IMR-90 (cell line): ENCODE measurements around the gene PIAS1. TPM values are rescaled to one million over a fixed set of nuclear protein-coding genes. Genes with fewer than 3 reads are reported as not detected.

Experiments
- ATAC-seq: fragments of 200-7000 bp; cut with Tn5 transposase; 2 replicates; pipeline ENCODE4 v1.9.1; 2020; ENCODE audit warnings: low read depth, mild to moderate bottlenecking, moderate library complexity
- BruUV-seq: library from RNA; stranded (reverse); fragments of 400-500 nt; replicated peaks from 2 replicates; lab custom pipeline; 2021; lab: Mats Ljungman, UMichigan
- CTCF ChIA-PET: fragments of 300-600 bp; formaldehyde crosslinking; extraction: SDS; loops from one replicate; lab custom pipeline; 2021; ENCODE audit warnings: antibody characterized with exemption; lab: Yijun Ruan, JAX
- POLR2A ChIA-PET: fragments of 300-600 bp; sonication (Branson Sonifier 250); formaldehyde crosslinking; loops from one replicate; lab custom pipeline; 2022; ENCODE audit warnings: antibody characterized with exemption; ENCODE audit not compliant: unreplicated experiment; lab: Charles Lee
- DNase-seq: peaks from one replicate; pipeline ENCODE4 v3.0.0; 2013
- H2AFZ ChIP-seq: replicated peaks from 2 replicates; pipeline ENCODE3; 2013; ENCODE audit warnings: low read length, mild to moderate bottlenecking; ENCODE audit not compliant: poor library complexity
- H2AK5ac ChIP-seq: 2 replicates; pipeline ENCODE4 v1.6.1; 2013; ENCODE audit warnings: low read depth, low read length, inconsistent platforms
- H2AK9ac ChIP-seq: replicated peaks from 2 replicates; pipeline ENCODE3; 2013; ENCODE audit warnings: mild to moderate bottlenecking, low read depth, low read length, moderate library complexity; ENCODE audit not compliant: poor library complexity
- H2BK120ac ChIP-seq: 2 replicates; pipeline ENCODE4 v1.6.1; 2013; ENCODE audit warnings: low read depth, low read length, inconsistent platforms
- H2BK15ac ChIP-seq: 3 replicates; pipeline ENCODE4 v1.6.1; 2013; ENCODE audit warnings: low read depth, low read length, inconsistent platforms
- H2BK20ac ChIP-seq: 2 replicates; pipeline ENCODE4 v1.6.1; 2013; ENCODE audit warnings: low read depth, mild to moderate bottlenecking, inconsistent platforms, low read length, moderate library complexity
- H2BK5ac ChIP-seq: 2 replicates; pipeline ENCODE4 v1.6.1; 2013; ENCODE audit warnings: mild to moderate bottlenecking, low read depth, low read length, inconsistent platforms; ENCODE audit not compliant: poor library complexity, severe bottlenecking
- H3K14ac ChIP-seq: replicated peaks from 2 replicates; pipeline ENCODE4 v1.6.1; 2013; ENCODE audit warnings: low read depth, low read length, inconsistent platforms
- H3K18ac ChIP-seq: 2 replicates; pipeline ENCODE4 v1.6.1; 2013; ENCODE audit warnings: low read depth, low read length, control low read depth
- H3K23ac ChIP-seq: 2 replicates; pipeline ENCODE4 v1.6.1; 2013; ENCODE audit warnings: low read depth, low read length, inconsistent platforms
- H3K27ac ChIP-seq: 2 replicates; pipeline ENCODE4 v1.5.1; 2013; ENCODE audit warnings: mild to moderate bottlenecking, control low read depth, low read length; ENCODE audit not compliant: insufficient read depth
- H3K27me3 ChIP-seq: 2 replicates; pipeline ENCODE4 v1.6.1; 2013; ENCODE audit warnings: low read length; ENCODE audit not compliant: control insufficient read depth, insufficient read depth
- H3K36me3 ChIP-seq: 2 replicates; pipeline ENCODE4 v1.6.1; 2013; ENCODE audit warnings: low read length, mixed read lengths; ENCODE audit not compliant: control insufficient read depth, insufficient read depth
- H3K4ac ChIP-seq: 2 replicates; pipeline ENCODE4 v1.6.1; 2013; ENCODE audit warnings: low read depth, low read length, inconsistent platforms
- H3K4me1 ChIP-seq: 2 replicates; pipeline ENCODE4 v1.6.1; 2013; ENCODE audit warnings: low read length, mixed read lengths; ENCODE audit not compliant: control insufficient read depth, insufficient read depth
- H3K4me2 ChIP-seq: 2 replicates; pipeline ENCODE4 v1.6.1; 2013; ENCODE audit warnings: low read depth, mild to moderate bottlenecking, control low read depth, low read length, moderate library complexity
- H3K4me3 ChIP-seq: 2 replicates; pipeline ENCODE4 v1.5.1; 2013; ENCODE audit warnings: low read depth, mild to moderate bottlenecking, control low read depth, low read length, moderate library complexity; ENCODE audit not compliant: insufficient read depth
- H3K56ac ChIP-seq: 2 replicates; pipeline ENCODE4 v1.6.1; 2013; ENCODE audit warnings: low read length, inconsistent platforms; ENCODE audit not compliant: insufficient read depth; ENCODE audit errors: extremely low read depth
- H3K79me1 ChIP-seq, 2 experiments: 2 replicates each; pipeline ENCODE4 v1.6.1; 2013; ENCODE audit warnings: low read length in 2 of 2, inconsistent platforms in 1 of 2, low read depth in 1 of 2
- H3K9ac ChIP-seq: 2 replicates; pipeline ENCODE4 v1.6.1; 2013; ENCODE audit warnings: low read depth, low read length, control low read depth
- H3K9me1 ChIP-seq: 2 replicates; pipeline ENCODE4 v1.6.1; 2013; ENCODE audit warnings: low read length, inconsistent platforms; ENCODE audit not compliant: insufficient read depth
- H3K9me3 ChIP-seq: 2 replicates; pipeline ENCODE4 v1.6.1; 2013; ENCODE audit warnings: low read length; ENCODE audit not compliant: control insufficient read depth, insufficient read depth
- H4K20me1 ChIP-seq: 2 replicates; pipeline ENCODE4 v1.6.1; 2013; ENCODE audit warnings: low read length, inconsistent platforms; ENCODE audit not compliant: insufficient read depth
- H4K5ac ChIP-seq: 2 replicates; pipeline ENCODE4 v1.6.1; 2013; ENCODE audit warnings: mild to moderate bottlenecking, low read depth, low read length, control low read depth
- H4K8ac ChIP-seq, 2 experiments: 2 replicates each; pipeline ENCODE4 v1.6.1; 2013; ENCODE audit warnings: low read depth in 2 of 2, low read length in 2 of 2, control low read depth in 1 of 2, inconsistent platforms in 1 of 2
- H4K91ac ChIP-seq: 2 replicates; pipeline ENCODE4 v1.6.1; 2013; ENCODE audit warnings: low read depth, low read length, inconsistent platforms; ENCODE audit not compliant: insufficient read depth
- BHLHE40 ChIP-seq: fragments of 150-350 bp; IDR thresholded peaks from 2 replicates; pipeline ENCODE4 v1.6.1; 2016; ENCODE audit warnings: mild to moderate bottlenecking, low read depth, low read length
- CEBPB ChIP-seq: IDR thresholded peaks from 2 replicates; pipeline ENCODE4 v1.6.1; 2012; ENCODE audit warnings: low read depth, low read length, improper control_type of control experiment
- CHD1 ChIP-seq: IDR thresholded peaks from 2 replicates; pipeline ENCODE4 v1.6.1; 2012; ENCODE audit warnings: low read depth, low read length, improper control_type of control experiment
- CTCF ChIP-seq: conservative IDR thresholded peaks from 2 replicates; pipeline ENCODE4 v1.5.1; 2012; ENCODE audit warnings: mild to moderate bottlenecking, low read depth, low read length, improper control_type of control experiment
- ELK1 ChIP-seq: fragments of 150-350 bp; IDR thresholded peaks from 2 replicates; pipeline ENCODE4 v1.6.1; 2016; ENCODE audit warnings: low read depth, mild to moderate bottlenecking, low read length, moderate library complexity, borderline replicate concordance
- FOS ChIP-seq: fragments of 150-350 bp; IDR thresholded peaks from 2 replicates; pipeline ENCODE4 v1.6.1; 2016; ENCODE audit warnings: low read depth, low read length
- MAFK ChIP-seq: IDR thresholded peaks from 2 replicates; pipeline ENCODE4 v1.6.1; 2012; ENCODE audit warnings: low read depth, low read length, improper control_type of control experiment
- MAZ ChIP-seq: IDR thresholded peaks from 2 replicates; pipeline ENCODE4 v1.6.1; 2012; ENCODE audit warnings: low read depth, mild to moderate bottlenecking, low read length, improper control_type of control experiment, moderate library complexity, borderline replicate concordance
- MXI1 ChIP-seq: IDR thresholded peaks from 2 replicates; pipeline ENCODE4 v1.6.1; 2012; ENCODE audit warnings: low read depth, mild to moderate bottlenecking, low read length, moderate library complexity, borderline replicate concordance
- NFE2L2 ChIP-seq: fragments of 150-350 bp; IDR thresholded peaks from 2 replicates; pipeline ENCODE4 v1.6.1; 2016; ENCODE audit warnings: low read depth, mild to moderate bottlenecking, low read length
- POLR2A ChIP-seq: IDR thresholded peaks from 2 replicates; pipeline ENCODE4 v1.6.1; 2012; ENCODE audit warnings: mild to moderate bottlenecking, low read depth, low read length
- RAD21 ChIP-seq: IDR thresholded peaks from 2 replicates; pipeline ENCODE4 v1.6.1; 2012; ENCODE audit warnings: low read length, improper control_type of control experiment
- RCOR1 ChIP-seq: IDR thresholded peaks from 2 replicates; pipeline ENCODE4 v1.6.1; 2012; ENCODE audit warnings: mild to moderate bottlenecking, low read length, improper control_type of control experiment; ENCODE audit not compliant: insufficient replicate concordance
- RFX5 ChIP-seq: IDR thresholded peaks from 2 replicates; pipeline ENCODE4 v1.8.0; 2012; ENCODE audit warnings: low read depth, mild to moderate bottlenecking, low read length, moderate library complexity
- SMC3 ChIP-seq: fragments of 150-350 bp; IDR thresholded peaks from 2 replicates; pipeline ENCODE4 v1.6.1; 2016; ENCODE audit warnings: low read depth, mild to moderate bottlenecking, antibody characterized with exemption, low read length, moderate library complexity
- USF2 ChIP-seq: fragments of 150-350 bp; IDR thresholded peaks from 2 replicates; pipeline ENCODE4 v1.6.1; 2017; ENCODE audit warnings: mild to moderate bottlenecking, antibody characterized with exemption, low read length, low read depth
- WGBS, 2 experiments: methylation state at CpG; one replicate each; pipeline versions ENCODE4 v1.1.5 to v1.1.7; 2013; ENCODE audit warnings: missing lambda C conversion rate in 2 of 2; ENCODE audit not compliant: insufficient read length in 1 of 2; ENCODE audit errors: extremely low coverage in 2 of 2; 5-methylcytosine and 5-hydroxymethylcytosine counted together
- dilution Hi-C: fragments of 300-500 bp; cut with HindIII; formaldehyde crosslinking; loops from one replicate; pipeline ENCODE4 v1.14.3; 2018; ENCODE audit warnings: low sequenced_read_pairs; ENCODE audit not compliant: unreplicated experiment
- in situ Hi-C: fragments of 300-500 bp; cut with MboI; formaldehyde crosslinking; loops from 3 replicates; pipeline ENCODE4 v1.14.3; 2019; ENCODE audit warnings: low sequenced_read_pairs, inconsistent platforms, mixed read lengths
- intact Hi-C: fragments of 100-400 bp; cut with micrococcal nuclease; formaldehyde crosslinking; loops from 2 replicates; pipeline ENCODE4 v1.10.0; 2022
- polyA plus RNA-seq, 3 experiments: library from polyadenylated mRNA; depleted of rRNA; stranded (reverse); fragments of >200 nt; gene quantifications; 2 replicates each; pipeline ENCODE4 v1.2.3, GENCODE V29; 2012; ENCODE audit warnings: low replicate concordance in 1 of 3
- total RNA-seq: library from RNA; depleted of rRNA; stranded (reverse); fragments of >200 nt; gene quantifications from 2 replicates; pipeline ENCODE4 v1.2.3, GENCODE V29; 2012

PIAS1 gene
- total and polyA plus RNA-seq, 2 of the 4 experiments (the other 2 are of a cell fraction): 20.0 to 63.6 TPM

- intact Hi-C loops: no loop called here
- no peak overlapping the region for H2BK20ac ChIP-seq
- H3K56ac ChIP-seq: no peak overlapping the region
- H4K20me1 ChIP-seq: no peaks in the 10 kb centered on the region
- H3K18ac ChIP-seq: no peak overlapping the region
- ATAC-seq (no peak), DNase-seq (no peak)
- H3K9me3 ChIP-seq: no peaks in the 10 kb centered on the region
- 93% methylated on average over 2 of the region's 4 CpGs; no CpG with 5 or more reads in 1 of the 2 experiments for WGBS, 2 experiments
- H3K4ac ChIP-seq: no peak overlapping the region
- H2AK9ac ChIP-seq: no peak overlapping the region
- H3K23ac ChIP-seq: no peak overlapping the region
- no peak for TF ChIP-seq RFX5
- TF ChIP-seq CHD1: no peak
- TF ChIP-seq ELK1: no peak
- no peak for TF ChIP-seq CEBPB
- no peak for TF ChIP-seq POLR2A
- no peak for TF ChIP-seq MAZ
- no peak for TF ChIP-seq NFE2L2
- no peak for TF ChIP-seq MXI1
- TF ChIP-seq SMC3: no peak
- no peak for TF ChIP-seq FOS
- TF ChIP-seq BHLHE40: no peak
- no peak for TF ChIP-seq RCOR1
- no peak for TF ChIP-seq USF2
- no peak for TF ChIP-seq CTCF
- no peak for TF ChIP-seq RAD21
- no peak for TF ChIP-seq MAFK
- H3K14ac ChIP-seq: no peak overlapping the region
- in situ Hi-C loops: no loop called here
- no TSS peak for BruUV-seq
- dilution Hi-C loops: no loop called here
- no peak overlapping the region for H2AFZ ChIP-seq
- peaks cover 4% of the 10 kb centered on the region for H3K9me1 ChIP-seq
- H3K4me2 ChIP-seq: no peak overlapping the region
- no peak overlapping the region for H2BK5ac ChIP-seq
- H2BK120ac ChIP-seq: no peak overlapping the region
- CTCF ChIA-PET: interaction anchor here (2.0 kb wide), 1 partner anchor 18 kb away, joined by 6 read pairs; no protein-coding TSS in a partner anchor
- H3K27me3 ChIP-seq: no peaks in the 10 kb centered on the region
- no peak overlapping the region for H2AK5ac ChIP-seq
- H4K8ac ChIP-seq: no peak overlapping the region
- H4K91ac ChIP-seq: no peak overlapping the region
- H3K4me3 ChIP-seq: no peak overlapping the region
- no peak overlapping the region for H2BK15ac ChIP-seq
- POLR2A ChIA-PET: no interaction called here
- H3K27ac ChIP-seq: no peak overlapping the region
- H3K79me1 ChIP-seq: no peaks in the 10 kb centered on the region
- no peak overlapping the region for H3K9ac ChIP-seq
- H3K4me1 ChIP-seq: no peaks in the 10 kb centered on the region
- no peaks in the 10 kb centered on the region for H3K36me3 ChIP-seq
- no peak overlapping the region for H4K5ac ChIP-seq
Measured at GRCh38 chr15:68235022-68235421, 180.9 kb downstream of the PIAS1 start.
